Fibroblast of skin of left biceps (primary cell): ENCODE measurements around the gene HOTAIR.

Experiments used
- DNase-seq, 2 experiments: peaks; one replicate each; pipeline ENCODE4 v3.0.0-alpha.2; 2013; ENCODE audit warnings: low read depth in 2 of 2

The HOTAIR gene

GRCh38 chr12:53928054-53928835 lies 46.5 kb downstream of the HOTAIR start:
- DNase-seq: no peak

GRCh38 chr12:53927220-53928029 lies 47.3 kb downstream of the HOTAIR start:
- no peak for DNase-seq

GRCh38 chr12:53924521-53925405 lies 50.0 kb downstream of the HOTAIR start:
- no peak for DNase-seq

GRCh38 chr12:53916788-53917655 lies 57.7 kb downstream of the HOTAIR start:
- no peak for DNase-seq
